Tibial nerve (tissue), 4 donors: ENCODE measurements around the gene CBLL1. TPM values are rescaled to one million over a fixed set of nuclear protein-coding genes. Genes with fewer than 3 reads are reported as not detected.

ENCODE experiments used
- DNase-seq, 2 donors: peaks; one replicate each; pipeline ENCODE4 v3.0.0-alpha.2; 2019; ENCODE audit warnings: low spot score in 2 of 2
- H3K27ac ChIP-seq, 4 donors: fragments of 200-600 bp; sonication (generic) in 3 of 4; one replicate each; pipeline ENCODE4 v1.5.1; 2017 to 2019; ENCODE audit warnings: mild to moderate bottlenecking in 1 of 4
- H3K27me3 ChIP-seq, 2 donors: fragments of 200-600 bp; sonication (generic) in 1 of 2; one replicate each; pipeline versions ENCODE4 v1.5.1 to v1.6.0; 2017 to 2019
- H3K36me3 ChIP-seq, 3 donors: fragments of 200-600 bp; sonication (generic); one replicate each; pipeline ENCODE4 v1.5.1; 2018 to 2019
- H3K4me1 ChIP-seq, 4 donors: fragments of 200-600 bp; sonication (generic) in 3 of 4; one replicate each; pipeline ENCODE4 v1.5.1; 2017 to 2019
- H3K4me3 ChIP-seq, 4 donors: fragments of 200-600 bp; sonication (generic) in 3 of 4; one replicate each; pipeline ENCODE4 v1.5.1; 2017 to 2019; ENCODE audit warnings: mild to moderate bottlenecking in 1 of 4, moderate library complexity in 1 of 4
- H3K9me3 ChIP-seq, 4 donors: fragments of 200-600 bp; sonication (generic) in 3 of 4; one replicate each; pipeline ENCODE4 v1.5.1; 2017 to 2019
- EP300 ChIP-seq, 2 donors: sonication (generic); formaldehyde crosslinking; IDR thresholded peaks; one replicate each; pipeline ENCODE4 v1.6.1; 2017; ENCODE audit warnings: antibody characterized with exemption in 2 of 2, mild to moderate bottlenecking in 1 of 2
- POLR2A ChIP-seq, 2 donors: fragments of 450-650 bp; IDR thresholded peaks; one replicate each; pipeline ENCODE4 v1.6.1; 2017; ENCODE audit warnings: antibody characterized with exemption in 2 of 2, mild to moderate bottlenecking in 2 of 2, moderate library complexity in 2 of 2
- WGBS, 2 donors: methylation state at CpG; one replicate each; pipeline ENCODE4 v1.1.5; 2018; 5-methylcytosine and 5-hydroxymethylcytosine counted together
- total RNA-seq, 4 donors: library from RNA; depleted of rRNA; stranded (reverse); fragments of >200 nt; gene quantifications; one replicate each; pipeline ENCODE4 v1.1.0, GENCODE V29; 2016
- TF ChIP-seq, protein P1 (sequence below), 5 experiments: fragments of 200-600 bp in 3 of 5; fragments of 450-650 bp in 2 of 5; sonication (generic) in 3 of 5; IDR thresholded peaks; one replicate each; pipeline ENCODE4 v1.5.1; 2016 to 2019; ENCODE audit warnings: antibody characterized with exemption in 5 of 5, mild to moderate bottlenecking in 3 of 5, moderate library complexity in 2 of 5

Gene CBLL1
- total RNA-seq, 4 donors from 2014 or later: 16.0 to 24.9 (median 17.9) TPM

DNA sequence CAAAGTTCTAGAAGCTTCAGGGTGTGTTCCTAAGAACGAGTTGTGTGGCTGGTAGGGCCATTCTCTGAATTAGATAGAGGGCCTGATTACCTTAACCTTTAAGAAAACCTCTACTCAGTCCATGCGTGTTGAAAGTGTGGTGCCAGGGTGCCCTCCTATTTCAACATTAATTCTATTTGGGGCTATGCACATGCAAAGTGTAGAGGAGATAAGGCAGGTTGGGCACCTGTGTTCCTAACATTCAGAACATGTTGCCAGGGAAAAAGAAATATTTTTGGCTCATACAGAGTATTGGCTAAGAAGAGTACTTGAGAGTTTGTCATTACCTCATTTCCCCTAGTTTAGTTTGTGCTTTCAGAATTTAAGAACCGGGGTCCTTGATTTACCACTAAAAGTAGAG, 38.4 kb downstream of the CBLL1 start:
- H3K9me3 ChIP-seq: no peaks in the 10 kb centered on the region
- DNase-seq: no peak
- H3K4me1 ChIP-seq: peaks cover 0 to 21% (median 0%) of the 10 kb centered on the region in 4 donors

GRCh38 chr7:107783648-107784047, 39.7 kb downstream of the CBLL1 start:
- WGBS, 2 donors: 90 to 100% methylated on average over 1 of the region's 1 CpG
- H3K4me1 ChIP-seq: peaks cover 0 to 21% (median 0%) of the 10 kb centered on the region in 4 donors

More for the DNA sequence above, 38.4 kb downstream of the CBLL1 start:
- Histone ChIP-seq H3K36me3 (no peaks in the 10 kb centered on the region), H3K4me3 (no peak overlapping the region), H3K27me3 (no peaks in the 10 kb centered on the region), H3K27ac (peak overlapping the region in 1 of 4 donors; percentile 67)
- TF ChIP-seq, protein P1, sequence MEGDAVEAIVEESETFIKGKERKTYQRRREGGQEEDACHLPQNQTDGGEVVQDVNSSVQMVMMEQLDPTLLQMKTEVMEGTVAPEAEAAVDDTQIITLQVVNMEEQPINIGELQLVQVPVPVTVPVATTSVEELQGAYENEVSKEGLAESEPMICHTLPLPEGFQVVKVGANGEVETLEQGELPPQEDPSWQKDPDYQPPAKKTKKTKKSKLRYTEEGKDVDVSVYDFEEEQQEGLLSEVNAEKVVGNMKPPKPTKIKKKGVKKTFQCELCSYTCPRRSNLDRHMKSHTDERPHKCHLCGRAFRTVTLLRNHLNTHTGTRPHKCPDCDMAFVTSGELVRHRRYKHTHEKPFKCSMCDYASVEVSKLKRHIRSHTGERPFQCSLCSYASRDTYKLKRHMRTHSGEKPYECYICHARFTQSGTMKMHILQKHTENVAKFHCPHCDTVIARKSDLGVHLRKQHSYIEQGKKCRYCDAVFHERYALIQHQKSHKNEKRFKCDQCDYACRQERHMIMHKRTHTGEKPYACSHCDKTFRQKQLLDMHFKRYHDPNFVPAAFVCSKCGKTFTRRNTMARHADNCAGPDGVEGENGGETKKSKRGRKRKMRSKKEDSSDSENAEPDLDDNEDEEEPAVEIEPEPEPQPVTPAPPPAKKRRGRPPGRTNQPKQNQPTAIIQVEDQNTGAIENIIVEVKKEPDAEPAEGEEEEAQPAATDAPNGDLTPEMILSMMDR (IDR thresholded peaks at IDR 0.05): no peak
- WGBS, 2 donors: 73 to 77% methylated on average over 3 of the region's 3 CpGs

GRCh38 chr7:107785170-107785569, 41.2 kb downstream of the CBLL1 start:
- Histone ChIP-seq H3K9me3 (no peaks in the 10 kb centered on the region), H3K36me3 (no peaks in the 10 kb centered on the region), H3K4me3 (no peak overlapping the region), H3K27me3 (no peaks in the 10 kb centered on the region), H3K4me1 (peaks cover 0 to 21% (median 0%) of the 10 kb centered on the region in 4 donors), H3K27ac (peak overlapping the region in 2 of 4 donors; percentile 48 to 80)
- 80 to 91% methylated on average over 2 of the region's 2 CpGs for WGBS, 2 donors
- TF ChIP-seq, protein P1 (IDR thresholded peaks at IDR 0.05): no peak
- TF ChIP-seq POLR2A (IDR thresholded peaks at IDR 0.05) (no peak), EP300 (IDR thresholded peaks at IDR 0.05) (no peak)
- no peak for DNase-seq

More at GRCh38 chr7:107783648-107784047, 39.7 kb downstream of the CBLL1 start:
- H3K27me3 ChIP-seq: no peaks in the 10 kb centered on the region
- H3K4me3 ChIP-seq: no peak overlapping the region
- DNase-seq: no peak
- H3K9me3 ChIP-seq: no peaks in the 10 kb centered on the region
- no peak overlapping the region for H3K27ac ChIP-seq
- TF ChIP-seq, protein P1 (IDR thresholded peaks at IDR 0.05): no peak
- TF ChIP-seq POLR2A (IDR thresholded peaks at IDR 0.05) (no peak), EP300 (IDR thresholded peaks at IDR 0.05) (no peak)
- H3K36me3 ChIP-seq: no peaks in the 10 kb centered on the region

DNA sequence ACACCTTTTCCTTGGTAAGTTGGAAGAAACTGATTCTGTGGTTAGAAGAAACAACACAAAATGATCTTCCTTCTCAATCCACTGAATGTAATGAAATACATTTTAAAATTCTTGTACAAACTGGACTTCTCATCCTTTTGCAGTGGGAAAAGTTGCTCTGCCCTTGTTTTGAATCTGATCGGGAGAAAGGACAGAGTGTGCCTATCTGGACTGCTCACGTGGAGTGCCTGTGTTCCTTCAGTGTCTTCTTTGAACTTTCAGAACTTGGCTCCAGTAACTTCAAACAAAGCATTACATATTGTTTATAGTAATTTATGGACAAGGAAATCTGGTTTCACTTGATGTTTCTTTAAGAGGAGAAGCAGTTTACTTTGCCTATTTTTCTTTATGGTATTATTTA, 42.0 kb downstream of the CBLL1 start:
- no peaks in the 10 kb centered on the region for H3K27me3 ChIP-seq
- H3K36me3 ChIP-seq: no peaks in the 10 kb centered on the region
- no peak overlapping the region for H3K4me3 ChIP-seq
- 32 to 48% methylated on average over 2 of the region's 2 CpGs for WGBS, 2 donors
- H3K9me3 ChIP-seq: no peaks in the 10 kb centered on the region
- H3K4me1 ChIP-seq: peaks cover 0 to 21% (median 0%) of the 10 kb centered on the region in 4 donors
- TF ChIP-seq EP300 (IDR thresholded peaks at IDR 0.05): peak in 1 of 2 donors; percentile 58
- TF ChIP-seq, protein P1 (IDR thresholded peaks at IDR 0.05): no peak
- no peak for TF ChIP-seq POLR2A (IDR thresholded peaks at IDR 0.05)
- peak overlapping the region in 2 of 4 donors; percentile 48 to 80 for H3K27ac ChIP-seq
- no peak for DNase-seq

DNA sequence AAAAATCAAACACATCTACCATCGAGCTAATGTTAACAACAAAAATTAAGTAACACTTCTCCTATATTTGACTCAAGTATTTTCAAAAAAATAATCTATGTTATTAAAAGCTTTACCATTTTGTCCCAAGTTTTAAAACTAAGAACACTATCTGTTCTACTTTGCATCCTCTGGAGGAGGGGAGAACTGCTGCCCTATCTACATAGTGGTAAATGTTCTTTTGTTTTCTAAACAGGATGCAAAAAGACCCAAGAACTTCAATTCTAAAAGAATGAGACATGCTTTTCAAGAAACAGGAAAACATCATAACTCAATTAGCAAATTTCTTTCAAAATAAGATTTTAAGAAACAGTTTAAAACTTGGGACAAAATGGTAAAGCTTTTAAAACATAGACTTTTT, 44.3 kb downstream of the CBLL1 start:
- 78 to 93% methylated on average over 1 of the region's 1 CpG for WGBS, 2 donors
- H3K36me3 ChIP-seq: no peaks in the 10 kb centered on the region
- H3K27ac ChIP-seq: no peak overlapping the region
- H3K4me3 ChIP-seq: no peak overlapping the region
- peaks cover 0 to 21% (median 0%) of the 10 kb centered on the region in 4 donors for H3K4me1 ChIP-seq
- H3K27me3 ChIP-seq: no peaks in the 10 kb centered on the region
- H3K9me3 ChIP-seq: no peaks in the 10 kb centered on the region
- no peak for DNase-seq
- TF ChIP-seq EP300 (IDR thresholded peaks at IDR 0.05) (no peak), POLR2A (IDR thresholded peaks at IDR 0.05) (no peak)
- TF ChIP-seq, protein P1 (IDR thresholded peaks at IDR 0.05): no peak
